PFSK-1 (cell line): Measurements from ENCODE around the gene LAMC1.

Experiments
- TAF1 ChIP-seq: IDR thresholded peaks from 2 replicates; pipeline ENCODE4 v1.6.1; 2012; ENCODE audit warnings: low read length, control low read depth, borderline replicate concordance; ENCODE audit not compliant: insufficient read depth
- TF ChIP-seq, protein P1 (sequence below), 2 experiments: IDR thresholded peaks; 2 replicates each; pipeline versions ENCODE4 v1.6.1 to v1.8.0; 2011 to 2012; ENCODE audit warnings: low read depth in 2 of 2, low read length in 2 of 2, control low read depth in 1 of 2, inconsistent platforms in 1 of 2, mild to moderate bottlenecking in 1 of 2, moderate library complexity in 1 of 2; ENCODE audit not compliant: insufficient read depth in 1 of 2

DNA sequence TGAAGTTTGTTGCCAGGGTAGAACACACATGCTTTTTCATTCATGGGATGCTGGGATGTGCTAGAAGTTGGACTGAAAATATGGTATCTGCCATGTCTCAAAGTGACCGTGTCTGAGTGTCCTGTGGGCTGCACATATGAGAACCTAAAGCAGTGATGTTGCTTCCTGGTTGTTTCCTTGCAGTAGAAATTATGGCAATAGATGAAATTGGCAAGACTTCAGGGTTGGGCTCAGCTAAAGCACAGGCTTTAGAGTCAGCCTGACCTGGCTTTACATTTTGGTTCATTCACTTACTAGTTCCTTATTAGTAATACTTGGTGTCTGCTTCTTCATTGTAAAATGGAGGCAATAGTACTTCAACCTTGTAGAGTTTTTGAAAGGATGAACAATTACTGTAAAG is 165.0 kb downstream of the LAMC1 start:
- TF ChIP-seq, protein P1, sequence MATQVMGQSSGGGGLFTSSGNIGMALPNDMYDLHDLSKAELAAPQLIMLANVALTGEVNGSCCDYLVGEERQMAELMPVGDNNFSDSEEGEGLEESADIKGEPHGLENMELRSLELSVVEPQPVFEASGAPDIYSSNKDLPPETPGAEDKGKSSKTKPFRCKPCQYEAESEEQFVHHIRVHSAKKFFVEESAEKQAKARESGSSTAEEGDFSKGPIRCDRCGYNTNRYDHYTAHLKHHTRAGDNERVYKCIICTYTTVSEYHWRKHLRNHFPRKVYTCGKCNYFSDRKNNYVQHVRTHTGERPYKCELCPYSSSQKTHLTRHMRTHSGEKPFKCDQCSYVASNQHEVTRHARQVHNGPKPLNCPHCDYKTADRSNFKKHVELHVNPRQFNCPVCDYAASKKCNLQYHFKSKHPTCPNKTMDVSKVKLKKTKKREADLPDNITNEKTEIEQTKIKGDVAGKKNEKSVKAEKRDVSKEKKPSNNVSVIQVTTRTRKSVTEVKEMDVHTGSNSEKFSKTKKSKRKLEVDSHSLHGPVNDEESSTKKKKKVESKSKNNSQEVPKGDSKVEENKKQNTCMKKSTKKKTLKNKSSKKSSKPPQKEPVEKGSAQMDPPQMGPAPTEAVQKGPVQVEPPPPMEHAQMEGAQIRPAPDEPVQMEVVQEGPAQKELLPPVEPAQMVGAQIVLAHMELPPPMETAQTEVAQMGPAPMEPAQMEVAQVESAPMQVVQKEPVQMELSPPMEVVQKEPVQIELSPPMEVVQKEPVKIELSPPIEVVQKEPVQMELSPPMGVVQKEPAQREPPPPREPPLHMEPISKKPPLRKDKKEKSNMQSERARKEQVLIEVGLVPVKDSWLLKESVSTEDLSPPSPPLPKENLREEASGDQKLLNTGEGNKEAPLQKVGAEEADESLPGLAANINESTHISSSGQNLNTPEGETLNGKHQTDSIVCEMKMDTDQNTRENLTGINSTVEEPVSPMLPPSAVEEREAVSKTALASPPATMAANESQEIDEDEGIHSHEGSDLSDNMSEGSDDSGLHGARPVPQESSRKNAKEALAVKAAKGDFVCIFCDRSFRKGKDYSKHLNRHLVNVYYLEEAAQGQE (IDR thresholded peaks at IDR 0.05; ENCODE audit: insufficient read depth in 1 of 2, low read depth in 2 of 2, low read length in 2 of 2), result no peak
- TF ChIP-seq TAF1, result no peak
